Measurements from ENCODE around the gene LRP5. TPM values are rescaled to one million over a fixed set of nuclear protein-coding genes. Genes with fewer than 3 reads are reported as not detected.
A peak's percentile ranks its signal among the peaks of the same experiment; 100 is the strongest.

LRP5 gene
- total RNA-seq, 2 experiments from 2014 or later: 2.0 to 2.9 TPM

- no peak for TF ChIP-seq CTCF (IDR thresholded peaks at IDR 0.05)
- no peak overlapping the region for H3K4me3 ChIP-seq (ENCODE audit: low read length)
- DNase-seq (no peak), ATAC-seq (ENCODE audit: poor library complexity) (no peak)
- Mint-ChIP-seq H3K36me3 (ENCODE audit: low read depth) (no peaks in the 10 kb centered on the region), H3K4me3 (no peak overlapping the region), H3K27me3 (no peaks in the 10 kb centered on the region), H3K9me3 (no peaks in the 10 kb centered on the region), H3K27ac (peak overlapping the region; percentile 81), H3K4me1 (ENCODE audit: low read depth) (peaks cover 62% of the 10 kb centered on the region)
- ChIA-PET POLR2A (no interaction called here), CTCF (no interaction called here)
- H3K9me3 ChIP-seq (ENCODE audit: control insufficient read depth in 1 of 2, insufficient read depth in 1 of 2, low read length in 2 of 2): no peaks in the 10 kb centered on the region
- H3K27me3 ChIP-seq (ENCODE audit: control insufficient read depth in 1 of 2, insufficient read depth in 2 of 2, low read length in 2 of 2): no peaks in the 10 kb centered on the region
- peaks cover 61% of the 10 kb centered on the region for H3K4me1 ChIP-seq (ENCODE audit: insufficient read depth, low read length)
- H3K36me3 ChIP-seq (ENCODE audit: insufficient read depth, low read length): no peaks in the 10 kb centered on the region
- intact Hi-C loops (cut with DNase I, micrococcal nuclease): no loop called here
- H3K27ac ChIP-seq (ENCODE audit: low read depth in 1 of 2, low read length in 2 of 2): no peak overlapping the region
Measured at GRCh38 chr11:68329978-68330699, 17.7 kb downstream of the LRP5 start.

- H3K4me1 Mint-ChIP-seq (ENCODE audit: low read depth): peaks cover 67% of the 10 kb centered on the region
- H3K9me3 ChIP-seq (ENCODE audit: control insufficient read depth in 1 of 2, insufficient read depth in 1 of 2, low read length in 2 of 2): no peaks in the 10 kb centered on the region
Measured at GRCh38 chr11:68330700-68331337, 18.4 kb downstream of the LRP5 start.

More at GRCh38 chr11:68330700-68331337, 18.4 kb downstream of the LRP5 start:
- peaks cover 61% of the 10 kb centered on the region for H3K4me1 ChIP-seq (ENCODE audit: insufficient read depth, low read length)
- Mint-ChIP-seq H3K9me3 (no peaks in the 10 kb centered on the region), H3K27me3 (no peaks in the 10 kb centered on the region), H3K4me3 (no peak overlapping the region), H3K36me3 (ENCODE audit: low read depth) (no peaks in the 10 kb centered on the region), H3K27ac (peak overlapping the region; percentile 81)
- H3K4me3 ChIP-seq (ENCODE audit: low read length): peak overlapping the region; percentile 20
- intact Hi-C loops (cut with DNase I, micrococcal nuclease): no loop called here
- DNase-seq: peak in 2 of 14 experiments; percentile 15 to 22
- H3K36me3 ChIP-seq (ENCODE audit: insufficient read depth, low read length): no peaks in the 10 kb centered on the region
- peak; percentile 59 for ATAC-seq (ENCODE audit: poor library complexity)
- ChIA-PET CTCF (no interaction called here), POLR2A (interaction anchor here (1.2 kb wide), 1 partner anchor 33 kb away, joined by 4 read pairs; no protein-coding TSS in a partner anchor)
- TF ChIP-seq CTCF (IDR thresholded peaks at IDR 0.05): no peak
- H3K27ac ChIP-seq (ENCODE audit: low read depth in 1 of 2, low read length in 2 of 2): peak overlapping the region in 1 of 2 donors; percentile 29
- no peaks in the 10 kb centered on the region for H3K27me3 ChIP-seq (ENCODE audit: control insufficient read depth in 1 of 2, insufficient read depth in 2 of 2, low read length in 2 of 2)
